Middle frontal gyrus (tissue), 1 donor: ENCODE measurements around the gene IFNGR2.
"Not testable (repeated sequence)": the region's sequence is repeated elsewhere in the genome, so short reads cannot be mapped to it uniquely, and the experiment has no call there.

ENCODE experiments used
- DNase-seq: peaks from one replicate; pipeline ENCODE4 v3.0.0-alpha.2; 2015; ENCODE audit warnings: low spot score; ENCODE audit errors: extremely low spot score

Gene IFNGR2, protein sequence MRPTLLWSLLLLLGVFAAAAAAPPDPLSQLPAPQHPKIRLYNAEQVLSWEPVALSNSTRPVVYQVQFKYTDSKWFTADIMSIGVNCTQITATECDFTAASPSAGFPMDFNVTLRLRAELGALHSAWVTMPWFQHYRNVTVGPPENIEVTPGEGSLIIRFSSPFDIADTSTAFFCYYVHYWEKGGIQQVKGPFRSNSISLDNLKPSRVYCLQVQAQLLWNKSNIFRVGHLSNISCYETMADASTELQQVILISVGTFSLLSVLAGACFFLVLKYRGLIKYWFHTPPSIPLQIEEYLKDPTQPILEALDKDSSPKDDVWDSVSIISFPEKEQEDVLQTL

GRCh38 chr21:33403128-33403785, at the start of gene IFNGR2:
Gene IFNGR2 (plus strand): TSS chr21:33403413. CDS start chr21:33403544, 131 bp downstream.
- no peak for DNase-seq

- no peak for DNase-seq
Measured at GRCh38 chr21:33355355-33355754, 47.9 kb upstream of the IFNGR2 start.

DNA sequence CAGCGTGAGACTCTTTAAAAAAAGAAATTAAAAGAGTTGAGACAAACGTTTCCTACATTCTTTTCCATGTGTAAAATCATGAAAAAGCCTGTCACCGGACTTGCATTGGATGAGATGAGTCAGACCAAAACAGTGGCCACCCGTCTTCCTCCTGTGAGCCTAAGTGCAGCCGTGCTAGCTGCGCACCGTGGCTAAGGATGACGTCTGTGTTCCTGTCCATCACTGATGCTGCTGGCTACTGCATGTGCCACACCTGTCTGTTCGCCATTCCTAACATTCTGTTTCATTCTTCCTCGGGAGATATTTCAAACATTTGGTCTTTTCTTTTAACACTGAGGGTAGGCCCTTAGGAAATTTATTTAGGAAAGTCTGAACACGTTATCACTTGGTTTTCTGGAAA, 47.2 kb upstream of the IFNGR2 start:
- no peak for DNase-seq

DNA sequence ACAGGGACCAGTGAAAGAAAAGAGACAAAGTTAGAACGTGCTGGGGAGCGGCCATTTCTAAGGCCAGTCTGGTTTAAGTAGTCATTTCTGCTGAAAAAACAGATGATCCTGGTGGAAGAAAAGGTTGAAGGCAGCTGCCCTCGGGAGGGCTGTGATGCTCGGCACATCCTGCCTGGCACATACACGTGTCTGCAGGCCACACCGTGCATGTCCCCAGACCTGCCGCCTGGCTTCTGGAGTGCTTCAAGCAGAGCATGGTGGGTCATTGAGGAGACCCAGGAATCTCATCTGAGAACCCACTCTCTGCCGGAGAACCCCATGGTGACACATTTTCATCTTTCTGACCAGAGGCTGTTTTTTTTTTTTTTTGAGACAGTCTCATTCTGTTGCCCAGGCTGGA, 46.0 kb upstream of the IFNGR2 start:
- DNase-seq, result no peak

DNA sequence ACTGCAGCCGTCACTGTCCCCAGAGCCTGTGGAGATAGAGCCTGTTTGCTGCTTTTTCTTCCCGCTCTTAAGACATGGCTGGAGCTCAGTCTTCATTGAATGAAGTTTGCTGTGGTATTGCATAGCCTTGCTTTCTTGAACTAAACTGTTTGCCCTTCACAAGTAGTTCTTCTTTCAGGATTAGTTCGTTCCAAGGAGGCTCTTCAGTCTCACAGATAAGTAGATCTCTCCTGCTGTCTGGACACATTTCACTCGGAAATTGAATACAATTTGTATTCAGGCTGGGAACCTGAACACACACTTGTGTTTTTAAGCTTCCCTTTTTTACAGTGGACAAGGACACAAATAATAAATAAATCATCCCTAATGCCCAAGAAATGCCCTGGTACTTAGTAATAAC, 43.8 kb upstream of the IFNGR2 start:
- no peak for DNase-seq

DNA sequence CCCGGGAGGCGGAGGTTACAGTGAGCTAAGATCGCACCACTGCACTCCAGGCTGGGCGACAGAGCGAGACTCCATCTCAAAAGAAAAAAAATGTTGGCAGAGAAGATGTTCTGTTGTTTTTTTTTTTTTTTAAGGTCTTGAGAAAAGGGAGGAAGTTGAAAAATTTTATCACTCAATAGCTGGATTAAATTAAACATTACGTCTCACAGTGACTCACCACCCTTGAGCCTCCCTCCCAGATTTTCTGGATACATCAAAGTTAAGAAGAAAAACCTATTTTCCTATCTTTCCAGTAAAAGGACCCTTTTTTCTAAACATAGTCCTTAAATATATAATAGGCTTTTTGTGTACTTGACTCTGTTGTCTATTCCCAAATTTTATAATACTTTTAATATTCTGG, 42.9 kb upstream of the IFNGR2 start:
- DNase-seq, result no peak

- DNase-seq, result no peak
Measured at GRCh38 chr21:33360881-33361602, 42.2 kb upstream of the IFNGR2 start.

GRCh38 chr21:33362044-33362555, 41.1 kb upstream of the IFNGR2 start:
- no peak for DNase-seq

- DNase-seq, result not testable (repeated sequence)
Measured at GRCh38 chr21:33363911-33364609, 39.2 kb upstream of the IFNGR2 start.

DNA sequence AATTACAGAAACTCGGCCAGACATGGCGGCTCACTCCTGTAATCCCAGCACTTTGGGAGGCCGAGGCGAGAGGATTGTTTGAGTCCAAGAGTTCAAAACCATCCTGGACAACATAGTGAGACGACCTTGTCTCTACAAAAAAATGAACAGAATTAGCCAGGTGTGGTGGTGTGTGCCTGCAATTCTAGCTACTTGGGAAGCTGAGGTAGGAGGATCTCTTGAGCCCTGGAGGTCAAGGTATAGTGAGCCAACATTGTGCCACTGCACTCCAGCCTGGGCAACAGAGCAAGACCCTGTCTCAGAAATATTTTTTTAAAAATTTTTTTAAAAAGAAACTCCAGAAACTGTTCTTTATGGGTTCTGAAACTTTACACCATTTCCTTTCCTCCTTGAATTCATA, 38.4 kb upstream of the IFNGR2 start:
- no peak for DNase-seq

GRCh38 chr21:33367309-33367973, 35.8 kb upstream of the IFNGR2 start:
- DNase-seq, result no peak

GRCh38 chr21:33368124-33368523, 35.1 kb upstream of the IFNGR2 start:
- DNase-seq, result no peak

- no peak for DNase-seq
Measured at GRCh38 chr21:33368576-33368975, 34.6 kb upstream of the IFNGR2 start.

GRCh38 chr21:33369586-33369985, 33.6 kb upstream of the IFNGR2 start:
- DNase-seq, result no peak

DNA sequence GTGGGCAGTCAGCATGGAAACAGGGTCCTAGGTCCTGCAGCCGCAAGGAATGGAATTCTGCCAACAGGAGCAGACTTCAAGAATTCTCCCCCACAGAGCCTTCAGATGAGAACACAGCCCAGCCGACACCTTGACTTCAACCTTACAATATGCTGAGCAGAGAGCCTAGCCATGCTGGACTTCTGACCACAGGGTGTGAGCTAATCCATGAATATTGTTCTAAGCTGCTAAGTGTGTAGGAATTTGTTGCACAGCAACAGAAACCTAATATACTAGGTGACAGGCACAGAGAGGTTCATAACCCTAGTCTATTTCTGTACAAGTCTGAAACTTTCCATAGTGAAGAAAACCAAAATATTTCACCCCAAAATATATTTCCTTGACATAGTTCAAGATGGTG, 32.9 kb upstream of the IFNGR2 start:
- no peak for DNase-seq

DNA sequence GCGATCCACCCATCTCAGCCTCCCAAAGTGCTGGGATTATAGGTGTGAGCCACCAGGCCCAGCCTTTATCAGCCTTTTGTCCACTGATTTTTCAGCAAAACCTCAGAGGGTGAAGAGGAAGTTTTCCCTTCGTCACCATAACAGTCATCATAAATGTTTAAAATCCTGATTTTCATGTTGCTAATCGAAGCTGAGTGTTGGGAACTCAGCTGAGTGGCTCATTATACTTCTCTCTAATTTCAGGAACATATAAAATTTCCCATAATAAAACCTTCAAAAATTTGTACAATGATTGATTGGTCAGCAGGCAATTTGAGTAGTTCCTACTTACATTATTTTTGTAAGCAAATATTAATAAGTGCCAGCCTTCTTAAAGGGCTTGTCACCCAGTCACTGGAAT, 31.8 kb upstream of the IFNGR2 start:
- DNase-seq, result no peak

DNA sequence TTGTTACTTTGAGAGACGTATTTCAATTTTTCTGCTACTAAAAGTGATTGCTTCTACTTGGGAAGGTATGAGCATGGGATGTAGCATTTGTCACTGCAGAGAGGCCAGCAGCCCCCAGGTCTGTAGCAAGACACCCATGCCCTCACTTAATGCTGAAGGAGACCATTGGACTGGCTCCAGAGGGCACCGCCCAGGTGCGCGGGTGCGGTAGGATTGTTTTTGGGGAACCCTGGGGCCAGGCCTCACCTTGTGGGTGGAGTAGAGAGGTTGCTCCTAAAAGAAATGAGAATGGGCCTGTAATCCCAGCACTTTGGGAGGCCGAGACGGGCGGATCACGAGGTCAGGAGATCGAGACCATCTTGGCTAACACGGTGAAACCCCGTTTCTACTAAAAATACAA, 30.6 kb upstream of the IFNGR2 start:
- no peak for DNase-seq

DNA sequence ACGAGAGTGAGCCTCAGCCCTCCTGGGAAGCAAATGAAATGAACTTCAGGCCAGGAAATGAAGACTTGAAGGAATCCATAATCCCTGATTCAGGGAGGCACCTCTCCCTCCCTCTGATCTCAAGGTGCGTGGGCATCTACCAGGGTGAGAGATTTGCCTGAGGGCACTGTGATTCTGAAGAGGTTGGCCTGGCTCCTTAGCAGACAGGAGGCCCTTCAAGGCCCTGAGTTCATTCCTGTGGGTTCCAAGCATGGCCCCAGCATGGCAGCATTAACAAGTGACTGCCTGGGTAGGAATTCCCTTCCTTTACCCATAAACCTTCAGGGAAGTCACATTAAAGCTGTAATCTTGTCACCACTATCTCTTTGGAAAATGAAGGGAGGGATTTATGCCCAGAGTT, 29.8 kb upstream of the IFNGR2 start:
- DNase-seq, result no peak

DNA sequence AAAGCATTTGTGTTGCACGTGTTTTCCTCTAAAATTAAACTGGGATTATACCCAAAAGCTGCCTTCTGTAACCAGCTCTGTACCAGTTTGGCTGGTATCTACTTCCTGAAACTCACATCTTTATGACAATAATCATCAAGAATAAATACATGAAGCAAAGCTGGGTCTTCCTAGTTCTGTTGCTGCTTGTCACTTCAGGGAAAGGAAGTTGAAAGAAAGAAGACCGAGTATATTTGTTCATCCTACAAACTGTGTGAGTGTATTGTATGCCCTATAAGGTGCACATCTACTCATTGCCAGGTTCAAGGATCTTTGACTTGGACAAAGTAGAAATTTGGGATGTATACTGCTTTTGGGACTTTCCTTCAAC, 29.1 kb upstream of the IFNGR2 start:
- no peak for DNase-seq

- no peak for DNase-seq
Measured at GRCh38 chr21:33374450-33375096, 28.6 kb upstream of the IFNGR2 start.
